T-cell (primary cell): ENCODE data around the gene NAMPT. TPM values are rescaled to one million over a fixed set of nuclear protein-coding genes. Genes with fewer than 3 reads are reported as not detected.
"Not testable (repeated sequence)": the region's sequence is repeated elsewhere in the genome, so short reads cannot be mapped to it uniquely, and the experiment has no call there.

ENCODE experiments used
- ATAC-seq, 4 experiments: fragments of 200-7000 bp in 3 of 4; fragments of 150-1000 bp in 1 of 4; cut with Tn5 transposase; replicated peaks in 1 of 4; 1 replicate in 3 of 4; 2 replicates in 1 of 4; pipeline ENCODE4 v1.10.0; 2021; ENCODE audit warnings: moderate library complexity in 3 of 4, mild to moderate bottlenecking in 2 of 4, moderate number of reproducible peaks in 1 of 4
- CTCF ChIA-PET, 2 donors: fragments of 300-600 bp; sonication (Branson Sonifier 250); formaldehyde crosslinking; loops; one replicate each; lab custom pipeline; 2022; ENCODE audit warnings: antibody characterized with exemption in 2 of 2; lab: Charles Lee
- POLR2A ChIA-PET, 2 donors: fragments of 300-600 bp; sonication (Branson Sonifier 250); formaldehyde crosslinking; loops; one replicate each; lab custom pipeline; 2022; ENCODE audit warnings: antibody characterized with exemption in 2 of 2; lab: Charles Lee
- DNase-seq, 35 experiments: peaks; one replicate each; pipeline versions ENCODE4 v3.0.0 to v3.0.0-alpha.2; 2013 to 2023
- H3K27ac ChIP-seq: one replicate; pipeline ENCODE4 v1.5.1; 2013; ENCODE audit warnings: low read length
- H3K27me3 ChIP-seq, 2 experiments: replicated peaks in 1 of 2; 1 replicate in 1 of 2; 2 replicates in 1 of 2; pipeline versions ENCODE4 v1.6.1 to v1.7.0; 2013; ENCODE audit warnings: low read length in 1 of 2, mixed read lengths in 1 of 2; ENCODE audit not compliant: control insufficient read depth in 2 of 2, insufficient read depth in 2 of 2; ENCODE audit errors: extremely low read depth in 1 of 2
- H3K36me3 ChIP-seq, 2 donors: 1 replicate in 1 of 2; 2 replicates in 1 of 2; pipeline versions ENCODE4 v1.6.1 to v1.7.0; 2013; ENCODE audit warnings: low read length in 1 of 2; ENCODE audit not compliant: control insufficient read depth in 2 of 2, insufficient read depth in 1 of 2; ENCODE audit errors: extremely low read depth in 1 of 2
- H3K4me1 ChIP-seq, 2 experiments: 1 replicate in 1 of 2; 2 replicates in 1 of 2; pipeline versions ENCODE4 v1.6.1 to v1.7.0; 2013; ENCODE audit warnings: low read length in 2 of 2, mixed read lengths in 1 of 2; ENCODE audit not compliant: insufficient read depth in 2 of 2, control insufficient read depth in 1 of 2; ENCODE audit errors: extremely low read depth in 1 of 2
- H3K4me3 ChIP-seq, 2 donors: 1 replicate in 1 of 2; 2 replicates in 1 of 2; pipeline versions ENCODE4 v1.5.1 to v1.7.0; 2013; ENCODE audit warnings: mild to moderate bottlenecking in 2 of 2, low read length in 1 of 2, moderate library complexity in 1 of 2; ENCODE audit not compliant: control insufficient read depth in 1 of 2; ENCODE audit errors: extremely low read depth in 1 of 2
- H3K9me3 ChIP-seq: 2 replicates; pipeline ENCODE4 v1.7.0; 2013
- H3K27ac Mint-ChIP-seq, 2 donors: one replicate each; pipeline ENCODE4 v1.8.0; 2020 to 2021; ENCODE audit warnings: mild to moderate bottlenecking in 2 of 2, mixed read lengths in 2 of 2
- H3K27me3 Mint-ChIP-seq, 2 donors: one replicate each; pipeline ENCODE4 v1.8.0; 2021 to 2022; ENCODE audit warnings: mixed read lengths in 2 of 2
- H3K36me3 Mint-ChIP-seq: one replicate; pipeline ENCODE4 v1.8.0; 2021; ENCODE audit warnings: mixed read lengths
- H3K4me1 Mint-ChIP-seq, 3 donors: one replicate each; pipeline ENCODE4 v1.8.0; 2020 to 2022; ENCODE audit warnings: mixed read lengths in 3 of 3, mild to moderate bottlenecking in 1 of 3
- H3K4me3 Mint-ChIP-seq, 3 donors: one replicate each; pipeline ENCODE4 v1.8.0; 2020 to 2022; ENCODE audit warnings: mild to moderate bottlenecking in 3 of 3, mixed read lengths in 3 of 3, moderate library complexity in 3 of 3
- H3K9me3 Mint-ChIP-seq, 3 donors: one replicate each; pipeline ENCODE4 v1.8.0; 2020 to 2022; ENCODE audit warnings: mixed read lengths in 3 of 3
- WGBS: methylation state at CpG from one replicate; pipeline ENCODE4 v1.1.5; 2013; ENCODE audit warnings: missing lambda C conversion rate; ENCODE audit not compliant: insufficient coverage; 5-methylcytosine and 5-hydroxymethylcytosine counted together
- total RNA-seq, 35 experiments: library from RNA in 6 of 35; stranded (reverse) in 6 of 35; fragments of 120-200 nt in 1 of 35; gene quantifications; one replicate each; pipeline versions ENCODE4 v1.2.1 to v1.2.4 and lab custom pipeline; 2013 to 2026

NAMPT gene
- total RNA-seq, 5 donors from 2014 or later (not counting 1 experiment from before 2014, with no cell fraction given) = 22.4 to 151 (median 28.2) TPM

DNA sequence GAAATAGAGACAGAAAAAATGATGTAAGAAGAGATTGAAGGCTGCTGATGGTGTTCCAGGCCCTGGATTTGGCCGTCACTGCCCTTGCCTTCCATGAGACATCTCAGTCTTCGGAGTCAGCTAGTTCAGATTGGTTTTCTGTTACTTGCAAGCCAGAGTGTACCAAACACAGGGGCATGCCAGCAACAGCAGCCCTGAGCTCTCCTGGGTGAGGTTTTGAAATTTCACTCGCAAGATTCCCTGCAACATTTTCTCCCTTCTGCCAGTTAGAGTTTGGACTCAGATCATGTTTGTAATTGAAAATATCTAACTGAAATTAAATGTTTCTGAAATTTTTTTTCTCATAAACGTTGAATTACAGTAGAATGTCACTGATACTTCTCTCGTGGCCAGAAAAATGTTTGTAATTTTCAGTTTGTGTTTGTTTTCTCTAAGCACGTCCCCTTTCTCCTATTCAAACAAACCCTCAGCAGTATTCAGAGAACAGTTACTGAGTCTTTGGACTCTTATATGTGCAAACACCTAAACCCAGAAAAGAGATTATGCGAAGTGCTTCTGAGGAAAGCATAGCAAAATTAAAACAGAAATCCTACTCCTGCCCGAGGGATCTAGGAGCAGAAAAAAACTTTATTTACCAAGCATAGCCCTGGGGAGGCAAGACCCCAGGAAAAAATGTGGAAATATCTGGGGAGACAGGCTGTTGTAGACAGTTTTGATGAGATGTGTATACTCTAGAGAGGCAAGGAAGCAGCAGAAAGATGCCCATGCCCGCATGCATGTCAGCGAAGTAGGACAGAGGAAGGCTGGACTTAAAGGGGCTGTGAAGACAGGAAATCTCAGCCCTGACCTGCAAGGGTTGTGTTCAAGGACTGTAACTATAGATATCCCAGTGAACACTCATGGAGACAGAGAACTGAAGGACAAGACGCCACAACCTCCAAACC is 43.0 kb upstream of the NAMPT start:
- no peak overlapping the region for H3K27ac ChIP-seq
- peaks cover 3 to 17% of the 10 kb centered on the region in 2 donors for H3K27me3 Mint-ChIP-seq
- no peak for ATAC-seq
- no peaks in the 10 kb centered on the region for H3K4me1 Mint-ChIP-seq
- no peaks in the 10 kb centered on the region for H3K36me3 ChIP-seq
- no peak overlapping the region for H3K4me3 ChIP-seq
- H3K9me3 Mint-ChIP-seq = no peaks in the 10 kb centered on the region
- POLR2A ChIA-PET = no interaction called here
- no peak overlapping the region for H3K4me3 Mint-ChIP-seq
- CTCF ChIA-PET = no interaction called here
- no peak for DNase-seq
- H3K27me3 ChIP-seq = no peaks in the 10 kb centered on the region
- H3K4me1 ChIP-seq = no peaks in the 10 kb centered on the region
- H3K27ac Mint-ChIP-seq = no peak overlapping the region
- no peaks in the 10 kb centered on the region for H3K9me3 ChIP-seq
- 92% methylated on average over 2 of the region's 11 CpGs for WGBS
- no peaks in the 10 kb centered on the region for H3K36me3 Mint-ChIP-seq

DNA sequence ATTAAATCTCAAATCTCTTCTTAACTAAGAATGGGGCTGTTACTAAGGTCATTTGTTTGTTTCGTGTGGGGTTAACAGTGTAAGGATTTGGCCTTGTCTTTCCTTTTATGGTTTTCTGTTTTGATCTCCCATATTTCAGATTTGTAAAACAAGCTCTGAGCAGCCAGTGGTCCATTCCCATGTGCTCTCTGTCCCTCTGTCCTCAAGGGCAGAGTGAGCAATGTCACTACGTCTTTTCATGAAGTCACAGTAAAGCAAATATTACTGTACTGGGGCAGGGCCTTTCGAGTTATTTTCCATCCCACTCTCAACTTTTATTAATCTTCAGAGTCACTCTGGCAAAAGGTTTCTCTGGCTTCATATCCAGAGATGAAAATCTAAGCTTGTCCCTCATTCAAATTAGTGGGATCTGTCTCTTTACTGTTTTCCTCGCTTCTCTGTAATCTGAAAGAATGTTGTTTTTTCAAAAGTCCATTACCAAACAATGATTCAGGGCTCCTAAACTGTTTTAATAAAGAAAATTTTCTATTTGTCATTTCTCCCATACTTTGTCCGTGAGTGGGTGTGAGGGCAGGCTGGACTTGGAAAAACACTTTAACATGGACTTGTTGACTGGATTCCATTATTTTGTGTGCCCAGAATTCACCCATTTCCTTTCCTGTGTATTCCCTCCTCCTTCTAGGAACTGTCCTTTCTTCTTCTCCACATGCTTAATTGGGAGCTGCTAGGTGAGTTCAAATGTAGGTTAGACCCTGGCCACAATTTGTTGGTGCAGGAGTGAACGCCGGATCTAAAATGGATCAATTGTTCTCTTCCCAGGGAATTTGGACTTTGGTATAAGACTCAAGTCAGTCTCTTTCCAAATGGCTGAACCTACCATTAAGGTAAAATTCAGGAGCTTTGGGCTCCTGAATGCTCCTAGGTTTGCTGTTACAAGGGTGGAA is 42.1 kb upstream of the NAMPT start:
- Histone ChIP-seq H3K4me1 (no peaks in the 10 kb centered on the region), H3K36me3 (no peaks in the 10 kb centered on the region), H3K4me3 (no peak overlapping the region), H3K27ac (no peak overlapping the region), H3K9me3 (no peaks in the 10 kb centered on the region), H3K27me3 (no peaks in the 10 kb centered on the region)
- H3K27me3 Mint-ChIP-seq = peaks cover 5 to 21% of the 10 kb centered on the region in 2 donors
- ChIA-PET CTCF (no interaction called here), POLR2A (no interaction called here)
- DNase-seq = no peak
- no peak overlapping the region for H3K4me3 Mint-ChIP-seq
- H3K4me1 Mint-ChIP-seq = no peaks in the 10 kb centered on the region
- WGBS = 38% methylated on average over 1 of the region's 7 CpGs
- no peak for ATAC-seq
- no peaks in the 10 kb centered on the region for H3K36me3 Mint-ChIP-seq
- peaks cover 0 to 7% (median 0%) of the 10 kb centered on the region in 3 donors for H3K9me3 Mint-ChIP-seq
- no peak overlapping the region for H3K27ac Mint-ChIP-seq

DNA sequence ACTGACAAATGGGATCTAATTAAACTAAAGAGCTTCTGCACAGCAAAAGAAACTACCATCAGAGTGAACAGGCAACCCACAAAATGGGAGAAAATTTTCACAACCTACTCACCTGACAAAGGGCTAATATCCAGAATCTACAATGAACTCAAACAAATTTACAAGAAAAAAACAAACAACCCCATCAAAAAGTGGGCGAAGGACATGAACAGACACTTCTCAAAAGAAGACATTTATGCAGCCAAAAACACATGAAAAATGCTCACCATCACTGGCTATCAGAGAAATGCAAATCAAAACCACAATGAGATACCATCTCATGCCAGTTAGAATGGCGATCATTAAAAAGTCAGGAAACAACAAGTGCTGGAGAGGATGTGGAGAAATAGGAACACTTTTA is 39.7 kb upstream of the NAMPT start:
- H3K36me3 ChIP-seq, H3K27ac Mint-ChIP-seq, H3K9me3 ChIP-seq, H3K27ac ChIP-seq, DNase-seq, H3K4me1 Mint-ChIP-seq, ATAC-seq, CTCF ChIA-PET, POLR2A ChIA-PET, H3K4me1 ChIP-seq, H3K27me3 ChIP-seq, H3K4me3 ChIP-seq, H3K4me3 Mint-ChIP-seq, H3K36me3 Mint-ChIP-seq: not testable (repeated sequence)
- Mint-ChIP-seq H3K9me3 (peaks cover 0 to 15% (median 0%) of the 10 kb centered on the region in 3 donors), H3K27me3 (peaks cover 16 to 27% of the 10 kb centered on the region in 2 donors)
- WGBS = no CpG with 5 or more reads among the region's 2 CpGs

DNA sequence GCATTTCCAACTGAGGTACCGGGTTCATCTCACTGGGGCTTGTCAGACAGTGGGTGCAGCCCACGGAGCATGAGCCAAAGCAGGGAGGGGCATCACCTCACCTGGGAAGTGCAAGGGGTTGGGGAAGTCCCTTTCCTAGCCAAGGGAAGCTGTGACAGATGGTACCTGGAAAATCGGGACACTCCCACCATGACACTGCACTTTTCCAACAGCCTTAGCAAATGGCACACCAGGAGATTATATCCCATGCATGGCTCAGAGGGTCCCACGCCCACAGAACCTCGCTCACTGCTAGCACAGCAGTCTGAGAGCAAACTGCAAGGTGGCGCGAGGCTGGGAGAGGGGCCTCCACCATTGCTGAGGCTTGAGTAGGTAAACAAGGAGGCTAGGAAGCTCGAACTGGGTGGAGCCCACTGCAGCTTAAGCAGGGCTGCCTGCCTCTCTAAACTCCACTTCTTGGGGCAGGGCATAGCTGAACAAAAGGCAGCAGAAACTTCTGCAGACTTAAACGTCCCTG is 35.5 kb upstream of the NAMPT start:
- CTCF ChIA-PET, H3K4me3 Mint-ChIP-seq, H3K4me3 ChIP-seq, H3K4me1 Mint-ChIP-seq, H3K27ac Mint-ChIP-seq, ATAC-seq, DNase-seq, H3K27ac ChIP-seq, H3K36me3 Mint-ChIP-seq, H3K9me3 ChIP-seq, H3K4me1 ChIP-seq, H3K36me3 ChIP-seq: not testable (repeated sequence)
- H3K27me3 ChIP-seq = peaks cover 0 to 16% of the 10 kb centered on the region in 2 experiments
- Mint-ChIP-seq H3K27me3 (peaks cover 36 to 45% of the 10 kb centered on the region in 2 donors), H3K9me3 (peaks cover 0 to 15% (median 7%) of the 10 kb centered on the region in 3 donors)
- 72% methylated on average over 5 of the region's 9 CpGs for WGBS
- POLR2A ChIA-PET = interaction anchor here in 1 of 2 donors (0.5 kb wide), 1 partner anchor 411 kb away, joined by 3 read pairs; no protein-coding TSS in a partner anchor

DNA sequence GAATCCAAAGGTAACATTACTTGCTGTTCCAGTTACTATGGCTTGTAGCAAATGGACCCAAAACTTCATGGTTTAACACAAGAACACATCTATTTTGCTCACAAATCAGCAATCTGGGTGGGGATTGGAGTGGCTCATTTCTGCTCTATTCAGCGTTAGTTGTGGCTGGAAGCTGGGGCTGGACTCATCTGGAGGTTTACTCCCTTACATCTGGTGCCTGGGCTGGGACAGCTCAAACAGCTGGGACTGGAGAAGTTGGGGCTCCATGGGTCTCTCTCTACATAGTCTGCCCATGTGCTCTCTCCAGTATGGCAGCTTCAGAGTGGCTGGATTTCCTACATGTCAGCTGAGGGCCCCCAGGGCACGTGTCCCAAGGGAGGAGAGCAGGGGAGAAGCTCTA is 33.7 kb upstream of the NAMPT start:
- Mint-ChIP-seq H3K27me3 (peaks cover 38 to 48% of the 10 kb centered on the region in 2 donors), H3K4me1 (no peaks in the 10 kb centered on the region), H3K4me3 (no peak overlapping the region), H3K36me3 (no peaks in the 10 kb centered on the region), H3K27ac (no peak overlapping the region), H3K9me3 (peaks cover 0 to 15% (median 7%) of the 10 kb centered on the region in 3 donors)
- Histone ChIP-seq H3K27ac (no peak overlapping the region), H3K9me3 (no peaks in the 10 kb centered on the region), H3K36me3 (no peaks in the 10 kb centered on the region), H3K4me3 (no peak overlapping the region), H3K4me1 (no peaks in the 10 kb centered on the region), H3K27me3 (peaks cover 0 to 16% of the 10 kb centered on the region in 2 experiments)
- ChIA-PET POLR2A (no interaction called here), CTCF (no interaction called here)
- WGBS = 100% methylated on average over 1 of the region's 2 CpGs
- ATAC-seq = no peak
- DNase-seq = no peak

DNA sequence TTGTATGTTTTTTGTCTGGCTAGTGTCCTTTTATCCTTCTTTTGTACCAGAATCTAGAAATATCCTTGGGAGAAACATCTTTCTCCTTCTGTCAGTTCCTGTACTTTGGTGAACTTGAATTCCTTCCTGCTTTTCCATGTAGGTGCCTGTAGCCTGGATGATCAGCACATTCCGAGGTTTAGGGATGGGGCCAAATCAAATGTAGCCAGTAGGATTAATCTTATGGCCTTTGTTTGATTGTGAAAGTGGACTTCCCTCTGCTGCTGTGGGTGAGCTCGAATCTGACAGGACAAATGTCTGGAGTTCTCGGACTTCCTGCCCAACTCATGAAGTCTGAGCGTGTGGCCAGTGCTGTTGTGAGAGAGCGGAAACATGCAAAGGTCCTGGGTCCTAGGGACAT is 33.2 kb upstream of the NAMPT start:
- 72% methylated on average over 5 of the region's 5 CpGs for WGBS

More for the DNA sequence above, 33.2 kb upstream of the NAMPT start:
- H3K27me3 Mint-ChIP-seq = peaks cover 38 to 48% of the 10 kb centered on the region in 2 donors
- no peak overlapping the region for H3K4me3 Mint-ChIP-seq
- Histone ChIP-seq H3K36me3 (no peaks in the 10 kb centered on the region), H3K4me1 (no peaks in the 10 kb centered on the region), H3K9me3 (no peaks in the 10 kb centered on the region), H3K27me3 (peaks cover 0 to 16% of the 10 kb centered on the region in 2 experiments), H3K27ac (no peak overlapping the region), H3K4me3 (no peak overlapping the region)
- ATAC-seq (no peak), DNase-seq (no peak)
- ChIA-PET POLR2A (no interaction called here), CTCF (no interaction called here)
- no peaks in the 10 kb centered on the region for H3K36me3 Mint-ChIP-seq
- H3K4me1 Mint-ChIP-seq = no peaks in the 10 kb centered on the region
- H3K27ac Mint-ChIP-seq = no peak overlapping the region
- peaks cover 0 to 15% (median 7%) of the 10 kb centered on the region in 3 donors for H3K9me3 Mint-ChIP-seq
